Stimulated activated CD4-positive, alpha-beta T cell treated with anti-CD3 and anti-CD28 coated beads, Interleukin-2, amount 100 ng/mL, for 4 hours (primary cell): ENCODE measurements around the gene PSPH.
A peak's percentile ranks its signal among the peaks of the same experiment; 100 is the strongest.
"Not testable (repeated sequence)": the region's sequence is repeated elsewhere in the genome, so short reads cannot be mapped to it uniquely, and the experiment has no call there.

Experiments
- DNase-seq: peaks from one replicate; pipeline ENCODE4 v3.0.0-alpha.2; 2020; ENCODE audit warnings: low read depth

PSPH gene

GRCh38 chr7:56051339-56052191, at the start of gene PSPH, which contains the start of gene CCT6A:
Gene PSPH (minus strand): TSS chr7:56051444. CDS start chr7:56021212, 30,232 bp downstream.
Gene CCT6A (plus strand): TSS chr7:56051765. CDS start chr7:56051849, 84 bp downstream.
- peak; percentile 90 for DNase-seq

DNA sequence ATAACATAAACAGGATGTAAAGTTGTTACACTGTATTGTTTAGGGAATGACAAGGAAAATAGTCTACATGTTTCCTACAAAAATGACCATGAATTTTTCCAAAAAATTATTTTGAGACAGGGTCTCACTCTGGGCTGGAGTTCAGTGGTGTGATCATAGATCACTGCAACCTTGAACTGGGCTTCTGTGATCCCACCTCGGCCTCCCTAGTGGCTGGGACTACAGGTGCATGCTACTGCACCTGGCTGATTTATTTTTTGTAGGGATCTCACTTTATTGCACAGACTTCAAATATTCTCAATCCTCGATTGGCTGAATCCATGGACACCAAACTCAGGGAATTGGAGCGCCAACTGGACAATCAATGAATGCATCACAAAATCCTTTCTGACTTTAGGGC, 48.4 kb upstream of the PSPH start:
- no peak for DNase-seq

DNA sequence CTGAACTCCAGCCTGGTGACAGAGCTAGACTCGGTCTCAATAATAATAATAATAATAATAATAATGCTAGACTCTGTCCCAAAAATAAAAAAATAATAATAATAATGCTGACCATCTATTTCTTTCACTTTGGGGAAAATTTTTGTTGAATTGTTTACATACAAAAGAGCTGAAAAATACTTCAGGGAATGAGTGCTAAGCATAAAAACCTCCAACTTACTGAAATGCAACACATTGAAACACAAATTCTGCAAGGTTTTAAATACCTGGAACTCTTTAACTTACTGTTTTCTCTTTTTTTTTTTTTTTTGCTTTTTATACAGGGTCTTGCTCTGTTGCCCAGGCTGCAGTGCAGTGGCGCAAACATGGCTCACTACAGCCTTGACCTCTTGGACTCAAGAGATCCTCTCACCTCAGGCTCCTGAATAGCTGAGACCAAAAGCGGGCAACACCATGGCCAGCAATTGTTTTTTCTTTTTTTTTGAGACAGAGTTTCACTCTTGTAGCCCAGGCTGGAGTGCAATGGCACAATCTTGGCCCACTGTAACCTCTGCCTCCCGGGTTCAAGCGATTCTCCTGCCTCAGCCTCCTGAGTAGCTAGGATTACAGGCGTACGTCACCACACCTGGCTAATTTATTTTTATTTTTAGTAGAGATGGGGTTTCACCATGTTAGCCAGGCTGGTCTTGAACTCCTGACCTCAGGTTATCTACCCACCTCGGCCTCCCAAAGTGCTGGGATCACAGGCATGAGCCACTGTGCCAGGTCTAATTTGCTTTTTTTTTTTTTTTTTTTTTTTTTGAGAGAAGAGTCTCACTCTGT, 47.2 kb upstream of the PSPH start:
- not testable (repeated sequence) for DNase-seq

DNA sequence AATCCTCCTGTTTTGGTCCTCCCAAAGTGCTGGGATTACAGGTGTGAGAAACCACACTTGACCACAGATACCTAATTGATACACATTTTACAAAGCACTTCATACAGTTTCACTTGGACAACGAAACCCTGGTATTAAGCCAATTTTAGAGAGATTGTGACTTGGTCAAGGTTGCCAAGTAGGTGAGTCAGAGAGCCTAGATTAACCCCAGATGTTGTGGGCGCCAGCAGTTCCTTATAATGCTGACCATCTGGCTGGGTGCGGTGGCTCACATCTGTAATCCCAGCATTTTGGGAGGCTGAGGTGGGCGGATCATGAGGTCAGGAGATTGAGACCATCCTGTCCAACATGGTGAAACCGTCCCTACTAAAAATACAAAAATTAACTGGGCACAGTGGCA, 46.5 kb upstream of the PSPH start:
- no peak for DNase-seq

DNA sequence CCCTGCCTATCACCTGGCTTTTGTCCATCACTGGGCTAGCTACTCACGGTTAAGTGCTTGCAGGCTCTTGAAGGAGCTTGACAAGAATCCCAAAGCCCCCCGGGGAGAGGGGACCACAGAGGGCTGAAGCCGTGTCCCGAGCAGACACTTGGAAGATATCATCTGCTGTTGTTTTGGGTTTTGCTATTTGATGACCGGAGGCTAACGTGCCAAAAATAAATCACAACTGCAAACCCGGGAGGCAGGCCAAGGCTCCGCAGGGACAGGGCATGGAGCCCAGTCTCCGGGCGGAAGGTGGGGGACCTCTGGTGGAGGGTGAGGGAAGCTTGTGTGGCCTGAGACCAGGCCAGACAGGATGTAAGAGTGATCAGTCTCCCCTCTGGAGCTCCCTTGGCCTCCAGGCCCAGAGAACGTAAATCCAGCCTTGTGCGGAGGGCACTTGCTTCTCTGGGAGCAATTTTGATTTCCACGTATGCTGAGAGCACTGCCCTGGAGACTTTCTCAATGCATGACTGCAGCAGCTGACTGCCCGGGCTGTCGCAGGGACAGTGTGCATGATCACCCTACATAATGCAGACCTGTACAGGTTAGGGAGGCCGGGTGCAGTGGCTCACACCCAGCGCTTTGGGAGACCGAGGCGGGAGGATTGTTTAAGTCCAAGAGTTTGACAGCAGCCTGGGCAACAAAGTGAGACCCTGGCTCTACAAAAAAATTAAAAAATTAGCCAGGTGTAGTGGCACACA, 41.7 kb upstream of the PSPH start, which contains the start of gene PHKG1:
TSS of gene PHKG1 (minus strand) at position 164 of the 743 bp plus-strand sequence. CDS start 4,011 bp downstream, outside the sequence.
- no peak for DNase-seq

- DNase-seq = not testable (repeated sequence)
These were observed 41.1 kb upstream of the PSPH start for GRCh38 chr7:56092388-56092787.

DNA sequence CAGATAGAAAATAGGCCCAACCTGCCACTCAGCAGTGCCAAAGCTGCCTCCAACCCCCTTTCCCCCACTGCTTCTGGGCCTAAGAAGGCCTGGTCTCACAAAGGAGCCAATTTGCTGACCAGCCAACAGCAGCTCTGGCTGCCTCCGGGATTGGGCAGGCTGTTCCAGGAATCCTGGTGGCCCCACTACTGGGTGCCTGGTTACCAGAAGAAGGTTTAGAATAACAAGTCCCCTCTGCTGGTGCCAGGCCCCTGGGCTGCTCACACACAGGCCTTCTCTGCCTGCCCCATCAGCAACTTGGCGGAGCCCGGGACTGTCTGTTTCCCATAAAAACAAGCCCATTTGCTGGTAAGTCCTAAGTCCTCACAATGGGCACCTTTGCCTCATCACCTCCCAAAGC, 40.3 kb upstream of the PSPH start:
- no peak for DNase-seq

DNA sequence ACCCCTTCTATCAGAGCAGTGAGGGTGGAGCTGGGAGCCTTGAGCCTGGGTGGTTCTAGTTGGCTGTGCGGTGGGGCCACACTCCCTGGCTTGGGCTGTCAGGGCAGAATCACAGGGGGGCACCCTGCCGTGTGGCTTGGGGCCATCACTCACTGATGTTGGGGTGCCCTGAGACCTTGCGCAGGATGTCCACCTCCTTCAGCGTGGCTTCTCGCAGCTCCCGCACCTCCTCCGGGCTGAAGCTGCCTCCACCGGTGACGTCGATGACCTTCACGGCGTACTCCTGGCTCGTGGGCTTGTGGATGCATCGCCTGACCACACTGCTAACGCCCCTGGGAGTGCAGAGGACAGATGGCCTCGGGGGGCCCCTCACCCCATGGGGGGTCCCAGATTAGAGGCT, 36.2 kb upstream of the PSPH start:
- no peak for DNase-seq

DNA sequence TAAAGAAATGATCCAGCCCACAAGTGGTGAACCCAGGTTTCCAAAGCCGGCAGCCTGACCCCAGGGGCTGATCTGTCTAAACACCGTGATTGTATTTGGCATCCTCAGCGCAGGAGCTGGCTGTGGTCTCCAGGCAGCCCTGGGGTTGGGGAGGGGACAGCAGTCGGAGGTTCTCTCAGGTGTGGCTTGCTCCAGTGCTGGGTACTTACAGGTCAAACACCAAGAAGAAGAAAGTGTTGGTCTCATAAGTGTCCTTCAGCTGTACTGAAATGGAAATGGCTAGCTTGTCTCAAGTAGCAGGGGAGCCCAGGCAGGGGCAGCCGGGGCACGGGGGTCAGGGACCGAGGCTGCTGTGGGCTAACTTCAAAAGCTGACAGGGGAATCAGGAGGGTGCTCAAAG, 35.5 kb upstream of the PSPH start:
- no peak for DNase-seq

- no peak for DNase-seq
These were observed 32.0 kb upstream of the PSPH start for GRCh38 chr7:56083150-56083785.

GRCh38 chr7:56081626-56082340, 30.5 kb upstream of the PSPH start:
- no peak for DNase-seq

DNA sequence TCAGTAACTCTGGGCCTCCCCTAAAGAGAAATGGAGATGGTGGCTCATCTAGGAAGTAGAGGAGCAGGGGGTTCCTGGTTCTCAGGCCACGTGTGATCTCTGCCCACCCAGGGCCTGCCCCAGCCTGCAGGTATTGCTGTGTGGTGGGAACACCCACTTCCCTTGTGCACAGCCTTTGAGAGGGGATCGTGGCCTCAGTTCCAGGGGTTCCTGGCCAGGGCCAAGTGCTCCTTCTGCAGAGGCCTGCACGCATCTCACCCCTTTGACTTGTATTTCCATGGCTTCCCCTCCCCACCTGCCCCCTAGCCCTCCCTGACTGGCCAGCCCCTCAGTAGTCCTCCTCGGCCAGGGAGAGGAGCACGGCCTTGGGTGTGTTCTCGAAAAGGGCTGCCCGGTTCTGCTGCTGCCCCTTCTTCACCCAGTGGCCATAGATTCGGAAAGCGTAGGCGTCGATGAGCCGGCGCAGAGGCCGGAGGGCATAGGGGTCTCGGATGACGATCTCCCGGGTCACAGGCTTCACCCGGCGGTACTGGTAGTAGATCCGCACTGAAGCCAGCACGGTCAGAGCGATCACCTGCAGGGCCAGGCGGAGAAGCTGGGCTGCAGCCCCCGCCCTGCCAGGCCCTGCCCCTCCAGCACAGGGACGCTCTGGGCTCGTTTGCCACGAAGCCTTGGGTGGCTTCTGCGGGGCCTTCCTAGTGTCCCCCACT, 29.6 kb upstream of the PSPH start:
- DNase-seq = not testable (repeated sequence)

GRCh38 chr7:56079450-56080185, 28.4 kb upstream of the PSPH start:
- no peak for DNase-seq

DNA sequence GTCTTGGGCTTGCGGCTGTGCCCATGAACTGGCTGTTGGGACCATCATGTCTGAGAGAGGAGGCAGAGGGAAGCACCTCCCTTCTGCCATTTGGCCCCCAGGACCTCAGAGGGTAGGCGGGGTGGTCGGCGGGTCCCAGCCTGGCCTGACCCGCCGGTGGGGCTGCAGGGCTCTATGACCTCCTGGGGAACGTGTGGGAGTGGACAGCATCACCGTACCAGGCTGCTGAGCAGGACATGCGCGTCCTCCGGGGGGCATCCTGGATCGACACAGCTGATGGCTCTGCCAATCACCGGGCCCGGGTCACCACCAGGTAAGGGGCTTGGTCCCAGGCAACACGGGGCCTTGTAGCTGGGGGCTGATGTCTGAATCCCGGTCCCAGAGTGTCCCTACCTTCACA, 27.0 kb upstream of the PSPH start:
- no peak for DNase-seq

GRCh38 chr7:56077681-56078080, 26.4 kb upstream of the PSPH start:
- no peak for DNase-seq

- peak; percentile 43 for DNase-seq
These were observed 23.1 kb upstream of the PSPH start for GRCh38 chr7:56074371-56074791.

GRCh38 chr7:56066376-56066775, 15.1 kb upstream of the PSPH start:
- not testable (repeated sequence) for DNase-seq

DNA sequence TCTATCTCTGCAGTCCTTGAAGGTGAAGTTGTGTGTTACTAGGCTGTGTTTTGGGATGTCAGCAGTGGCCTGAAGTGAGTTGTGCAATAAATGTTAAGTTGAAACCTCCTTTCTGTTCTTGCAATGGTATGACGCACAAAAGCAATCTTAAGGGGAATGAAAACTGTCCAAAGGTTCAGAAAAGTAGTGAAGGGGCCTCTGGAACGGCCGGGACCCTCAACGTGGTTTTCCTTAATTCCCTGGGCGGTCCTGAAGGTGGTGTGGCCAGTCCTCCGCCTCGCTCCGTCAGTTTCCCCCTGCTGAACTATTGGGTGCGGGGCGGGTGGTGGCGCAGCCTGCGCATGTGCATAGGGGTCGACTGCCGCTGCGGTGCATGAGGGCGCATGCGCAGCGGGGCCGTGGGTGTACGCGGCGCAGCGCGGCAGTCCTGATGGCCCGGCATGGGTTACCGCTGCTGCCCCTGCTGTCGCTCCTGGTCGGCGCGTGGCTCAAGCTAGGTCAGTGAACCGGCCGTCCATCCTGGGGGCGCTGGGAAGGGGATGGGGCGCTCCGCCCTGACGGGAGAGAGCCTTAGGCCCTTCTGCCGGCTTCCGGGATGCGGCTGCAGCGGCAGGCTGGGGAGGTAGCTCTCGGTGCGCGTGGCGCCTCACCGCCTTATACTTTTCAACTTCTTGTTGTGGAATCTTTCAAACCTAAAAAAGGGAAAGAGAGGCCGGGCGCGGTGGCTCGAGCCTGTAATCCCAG, 12.8 kb upstream of the PSPH start, which contains the start of gene SUMF2:
TSS of gene SUMF2 (plus strand) at position 405 of the 744 bp plus-strand sequence. CDS start at position 431, 26 bp downstream.
- peak; percentile 85 for DNase-seq

DNA sequence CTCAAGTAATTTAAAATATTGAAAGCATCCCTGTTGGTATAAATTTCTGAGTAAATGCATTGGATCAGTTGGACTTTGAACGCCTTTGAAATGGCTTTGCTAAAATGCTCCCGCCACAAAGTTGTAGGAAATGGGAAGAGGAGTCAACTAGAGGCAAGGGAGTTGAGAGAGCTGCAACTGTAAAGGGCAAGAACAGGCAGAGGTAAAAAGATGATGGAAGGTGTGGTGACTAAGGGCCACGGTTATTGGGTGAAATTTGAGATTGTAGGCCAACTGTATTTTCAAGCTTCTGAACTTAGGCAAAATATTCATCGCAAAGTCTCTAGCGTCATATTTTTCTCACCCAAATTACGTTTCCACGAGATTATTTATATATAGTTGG, 12.2 kb upstream of the PSPH start:
- DNase-seq = no peak
